ENCODE data around the gene TNRC6B. TPM values are rescaled to one million over a fixed set of nuclear protein-coding genes. Genes with fewer than 3 reads are reported as not detected.

TNRC6B gene
- total RNA-seq, 6 experiments from 2014 or later: 13.0 to 27.1 (median 22.7) TPM

DNA sequence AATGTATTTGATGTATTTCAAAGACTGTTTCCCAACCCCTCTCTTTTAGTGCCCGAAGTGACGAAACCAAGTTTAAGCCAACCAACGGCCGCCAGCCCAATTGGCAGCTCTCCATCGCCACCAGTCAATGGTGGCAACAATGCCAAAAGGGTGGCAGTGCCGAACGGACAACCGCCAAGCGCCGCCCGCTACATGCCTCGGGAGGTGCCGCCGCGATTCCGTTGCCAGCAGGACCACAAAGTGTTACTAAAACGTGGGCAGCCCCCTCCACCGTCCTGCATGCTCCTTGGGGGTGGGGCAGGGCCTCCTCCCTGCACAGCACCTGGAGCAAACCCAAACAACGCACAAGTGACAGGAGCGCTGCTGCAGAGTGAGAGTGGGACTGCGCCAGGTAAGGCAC is 84.1 kb downstream of the TNRC6B start:
- TF ChIP-seq POLR2A (IDR thresholded peaks at IDR 0.05): no peak
- no peak for TF ChIP-seq CTCF (IDR thresholded peaks at IDR 0.05)
- peak; percentile 43 to 80 (median 62) for DNase-seq
- peaks cover 0 to 24% (median 2%) of the 10 kb centered on the region in 4 donors for H3K36me3 ChIP-seq
- ATAC-seq: peak in 3 of 4 donors; percentile 29 to 51 (median 30)
- H3K4me1 ChIP-seq: peaks cover 0 to 11% (median 4%) of the 10 kb centered on the region in 4 donors
- no peak overlapping the region for H3K27ac ChIP-seq
- intact Hi-C loops (cut with DNase I): loop anchor here in 1 of 2 donors (5.0 kb wide), 1 partner anchor 79 kb away; no protein-coding TSS in a partner anchor
- no peaks in the 10 kb centered on the region for H3K27me3 ChIP-seq
- H3K4me3 ChIP-seq: no peak overlapping the region
- no peaks in the 10 kb centered on the region for H3K9me3 ChIP-seq
- 66% methylated on average over 9 of the region's 21 CpGs for WGBS (ENCODE audit: insufficient coverage, low coverage, low lambda C conversion rate, missing lambda C conversion rate)

- DNase-seq: no peak
- peak; percentile 49 to 74 (median 59) for ATAC-seq
- peaks cover 0 to 24% (median 2%) of the 10 kb centered on the region in 4 donors for H3K36me3 ChIP-seq
- intact Hi-C loops (cut with DNase I): loop anchor here in 1 of 2 donors (5.0 kb wide), 1 partner anchor 81 kb away; no protein-coding TSS in a partner anchor
- no peaks in the 10 kb centered on the region for H3K27me3 ChIP-seq
- TF ChIP-seq CTCF (IDR thresholded peaks at IDR 0.05) (no peak), POLR2A (IDR thresholded peaks at IDR 0.05) (no peak)
- H3K27ac ChIP-seq: peak overlapping the region in 1 of 3 donors; percentile 8
- no peak overlapping the region for H3K4me3 ChIP-seq
- WGBS (ENCODE audit: insufficient coverage, low coverage, low lambda C conversion rate, missing lambda C conversion rate): 56% methylated on average over 7 of the region's 7 CpGs
- H3K9me3 ChIP-seq: no peaks in the 10 kb centered on the region
- H3K4me1 ChIP-seq: peaks cover 0 to 8% (median 4%) of the 10 kb centered on the region in 4 donors
These were observed 85.5 kb downstream of the TNRC6B start for GRCh38 chr22:40263191-40263590.

DNA sequence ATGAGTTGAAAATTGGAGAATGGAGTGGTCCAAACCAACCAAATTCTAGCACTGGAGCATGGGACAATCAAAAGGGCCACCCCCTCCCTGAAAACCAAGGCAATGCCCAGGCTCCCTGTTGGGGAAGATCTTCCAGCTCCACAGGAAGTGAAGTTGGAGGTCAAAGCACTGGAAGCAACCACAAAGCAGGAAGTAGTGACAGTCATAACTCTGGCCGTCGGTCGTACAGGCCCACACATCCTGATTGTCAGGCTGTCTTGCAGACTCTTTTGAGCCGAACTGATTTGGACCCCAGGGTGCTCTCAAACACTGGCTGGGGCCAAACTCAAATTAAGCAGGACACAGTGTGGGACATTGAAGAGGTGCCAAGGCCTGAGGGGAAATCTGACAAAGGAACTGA is 88.1 kb downstream of the TNRC6B start:
- H3K9me3 ChIP-seq: no peaks in the 10 kb centered on the region
- H3K27me3 ChIP-seq: no peaks in the 10 kb centered on the region
- intact Hi-C loops (cut with DNase I): no loop called here
- DNase-seq (no peak), ATAC-seq (peak; percentile 35 to 64 (median 43))
- no peaks in the 10 kb centered on the region for H3K4me1 ChIP-seq
- no peak overlapping the region for H3K4me3 ChIP-seq
- no peak overlapping the region for H3K27ac ChIP-seq
- TF ChIP-seq CTCF (IDR thresholded peaks at IDR 0.05): no peak
- TF ChIP-seq POLR2A (IDR thresholded peaks at IDR 0.05): no peak
- WGBS (ENCODE audit: insufficient coverage, low coverage, low lambda C conversion rate, missing lambda C conversion rate): no CpG with 5 or more reads among the region's 4 CpGs
- peaks cover 0 to 30% (median 2%) of the 10 kb centered on the region in 4 donors for H3K36me3 ChIP-seq

GRCh38 chr22:40270031-40270430 is 92.3 kb downstream of the TNRC6B start:
- H3K9me3 ChIP-seq: no peaks in the 10 kb centered on the region
- TF ChIP-seq CTCF (IDR thresholded peaks at IDR 0.05) (no peak), POLR2A (IDR thresholded peaks at IDR 0.05) (no peak)
- ATAC-seq (no peak), DNase-seq (no peak)
- H3K36me3 ChIP-seq: peaks cover 0 to 18% (median 1%) of the 10 kb centered on the region in 4 donors
- intact Hi-C loops (cut with DNase I): loop anchor here in 1 of 2 donors (10.0 kb wide), 1 partner anchor 85 kb away; no protein-coding TSS in a partner anchor
- no peaks in the 10 kb centered on the region for H3K27me3 ChIP-seq
- WGBS (ENCODE audit: insufficient coverage, low coverage, low lambda C conversion rate, missing lambda C conversion rate): 100% methylated on average over 7 of the region's 9 CpGs
- H3K4me1 ChIP-seq: peaks cover 0 to 2% (median 0%) of the 10 kb centered on the region in 4 donors
- H3K27ac ChIP-seq: no peak overlapping the region
- no peak overlapping the region for H3K4me3 ChIP-seq

Data from right lobe of liver (tissue), 6 donors.